Measurements from ENCODE around the gene ARHGAP26. TPM values are rescaled to one million over a fixed set of nuclear protein-coding genes. Genes with fewer than 3 reads are reported as not detected.
A peak's percentile ranks its signal among the peaks of the same experiment; 100 is the strongest.

Gene ARHGAP26
- total and polyA plus RNA-seq, 2 of the 4 experiments (the other 2 are of a cell fraction): 0.54 to 0.56 TPM

GRCh38 chr5:142726188-142726731 is 43.9 kb upstream of the ARHGAP26 start (continued):
- TF ChIP-seq MAFK (IDR thresholded peaks at IDR 0.05; ENCODE audit: low read depth, low read length): peak; percentile 87

GRCh38 chr5:142727735-142728047 is 42.5 kb upstream of the ARHGAP26 start:
- Histone ChIP-seq H4K20me1 (ENCODE audit: insufficient read depth, low read length) (no peaks in the 10 kb centered on the region), H2BK20ac (ENCODE audit: low read depth, low read length) (peak overlapping the region; percentile 77), H2BK120ac (ENCODE audit: low read depth, low read length) (peak overlapping the region; percentile 62), H3K4me3 (ENCODE audit: insufficient read depth, low read depth, low read length) (no peak overlapping the region), H2AK9ac (replicated peaks; ENCODE audit: low read depth, low read length, poor library complexity) (no peak overlapping the region), H3K27ac (ENCODE audit: insufficient read depth, low read length) (no peak overlapping the region), H3K27me3 (ENCODE audit: control insufficient read depth, insufficient read depth, low read length) (peaks cover 10% of the 10 kb centered on the region), H3K9ac (ENCODE audit: low read depth, low read length) (no peak overlapping the region), H3K18ac (ENCODE audit: low read depth, low read length) (peak overlapping the region; percentile 1), H3K9me3 (ENCODE audit: control insufficient read depth, insufficient read depth, low read length) (no peaks in the 10 kb centered on the region), H3K4me1 (ENCODE audit: control insufficient read depth, insufficient read depth, low read length) (peaks cover 10% of the 10 kb centered on the region), H3K4ac (ENCODE audit: low read depth, low read length) (peak overlapping the region; percentile 50), H2BK5ac (ENCODE audit: low read depth, low read length, poor library complexity, severe bottlenecking) (no peak overlapping the region), H3K36me3 (ENCODE audit: control insufficient read depth, insufficient read depth, low read length) (no peaks in the 10 kb centered on the region), H2AFZ (replicated peaks; ENCODE audit: low read length, poor library complexity) (no peak overlapping the region), H3K56ac (ENCODE audit: extremely low read depth, insufficient read depth, low read length) (no peak overlapping the region), H3K79me1 (ENCODE audit: low read depth in 1 of 2, low read length in 2 of 2) (0 out of 4 replicates have a peak, but pooled peaks cover 0 to 3% of the 10 kb centered on the region in 2 experiments), H3K23ac (ENCODE audit: low read depth, low read length) (no peak overlapping the region), H3K9me1 (ENCODE audit: insufficient read depth, low read length) (peaks cover 9% of the 10 kb centered on the region), H2BK15ac (ENCODE audit: low read depth, low read length) (peak overlapping the region; percentile 87; the same call in 2 of the 3 replicates), H4K8ac (ENCODE audit: low read depth in 2 of 2, low read length in 2 of 2) (no peak overlapping the region), H3K14ac (replicated peaks; ENCODE audit: low read depth, low read length) (peak overlapping the region; percentile 65), H4K5ac (ENCODE audit: low read depth, low read length) (no peak overlapping the region), H4K91ac (ENCODE audit: insufficient read depth, low read depth, low read length) (0 out of 2 replicates have a peak overlapping the region, but pooled peaks have one; percentile 14), H2AK5ac (ENCODE audit: low read depth, low read length) (peak overlapping the region; percentile 81), H3K4me2 (ENCODE audit: low read depth, low read length) (no peak overlapping the region)
- WGBS, 2 experiments (ENCODE audit: extremely low coverage in 2 of 2, insufficient read length in 1 of 2): 100% methylated on average over 1 of the region's 2 CpGs; no CpG with 5 or more reads in 1 of the 2 experiments
- ATAC-seq (ENCODE audit: low read depth) (no peak), DNase-seq (no peak)
- in situ Hi-C loops (cut with MboI; ENCODE audit: low sequenced_read_pairs) (no loop called here), intact Hi-C loops (cut with micrococcal nuclease) (loop anchor here (2.0 kb wide), 1 partner anchor 43 kb away; the partner anchor contains the start of gene ARHGAP26), dilution Hi-C loops (cut with HindIII; ENCODE audit: low sequenced_read_pairs, unreplicated experiment) (no loop called here)
- ChIA-PET POLR2A (ENCODE audit: unreplicated experiment) (no interaction called here), CTCF (no interaction called here)
- BruUV-seq (replicated peaks): no TSS peak
- TF ChIP-seq ELK1 (IDR thresholded peaks at IDR 0.05; ENCODE audit: borderline replicate concordance, low read depth, low read length) (no peak), RAD21 (IDR thresholded peaks at IDR 0.05; ENCODE audit: low read length) (no peak), MAZ (IDR thresholded peaks at IDR 0.05; ENCODE audit: borderline replicate concordance, low read depth, low read length) (no peak), FOS (IDR thresholded peaks at IDR 0.05; ENCODE audit: low read depth, low read length) (no peak), CTCF (conservative IDR thresholded peaks at IDR 0.05; ENCODE audit: low read depth, low read length) (no peak), MXI1 (IDR thresholded peaks at IDR 0.05; ENCODE audit: borderline replicate concordance, low read depth, low read length) (no peak), CHD1 (IDR thresholded peaks at IDR 0.05; ENCODE audit: low read depth, low read length) (no peak), MAFK (IDR thresholded peaks at IDR 0.05; ENCODE audit: low read depth, low read length) (no peak), BHLHE40 (IDR thresholded peaks at IDR 0.05; ENCODE audit: low read depth, low read length) (no peak), POLR2A (IDR thresholded peaks at IDR 0.05; ENCODE audit: low read depth, low read length) (no peak), USF2 (IDR thresholded peaks at IDR 0.05; ENCODE audit: low read depth, low read length) (no peak), CEBPB (IDR thresholded peaks at IDR 0.05; ENCODE audit: low read depth, low read length) (no peak), NFE2L2 (IDR thresholded peaks at IDR 0.05; ENCODE audit: low read depth, low read length) (no peak), RFX5 (IDR thresholded peaks at IDR 0.05; ENCODE audit: low read depth, low read length) (no peak)
